T1000 (cell line): ENCODE measurements around the gene RASGEF1C.

Experiments
- DNase-seq: peaks from one replicate; lab custom pipeline; 2025; ENCODE audit warnings: mixed read lengths; lab: John Stamatoyannopoulos, UW

The RASGEF1C gene

DNA sequence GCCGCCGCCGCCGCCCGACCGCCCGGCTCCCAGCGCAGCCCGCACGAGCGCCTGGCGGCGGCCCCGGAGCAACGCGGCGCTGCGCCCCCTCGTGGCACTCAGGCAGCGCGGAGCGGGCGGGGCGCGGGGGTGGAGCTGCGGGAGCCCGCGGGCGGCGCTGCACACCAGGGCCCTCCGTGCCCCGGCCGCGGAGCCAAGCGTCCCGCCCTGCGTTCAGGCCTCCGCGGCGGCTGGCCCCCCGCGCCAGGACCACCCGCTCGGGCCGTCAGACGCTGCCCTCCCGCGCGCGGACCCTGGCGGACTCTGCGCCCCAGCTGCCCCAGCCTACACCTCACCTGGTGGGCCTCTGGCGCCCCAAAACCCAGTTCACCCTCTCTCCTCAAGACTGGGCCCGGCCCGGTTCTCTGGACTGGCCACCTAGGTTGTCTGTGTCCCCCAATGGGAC lies at the start of gene RASGEF1C:
RASGEF1C (minus strand) TSS at position 75 of the 445 bp plus-strand sequence. CDS start 71,159 bp downstream, outside the sequence.
- DNase-seq, result no peak

DNA sequence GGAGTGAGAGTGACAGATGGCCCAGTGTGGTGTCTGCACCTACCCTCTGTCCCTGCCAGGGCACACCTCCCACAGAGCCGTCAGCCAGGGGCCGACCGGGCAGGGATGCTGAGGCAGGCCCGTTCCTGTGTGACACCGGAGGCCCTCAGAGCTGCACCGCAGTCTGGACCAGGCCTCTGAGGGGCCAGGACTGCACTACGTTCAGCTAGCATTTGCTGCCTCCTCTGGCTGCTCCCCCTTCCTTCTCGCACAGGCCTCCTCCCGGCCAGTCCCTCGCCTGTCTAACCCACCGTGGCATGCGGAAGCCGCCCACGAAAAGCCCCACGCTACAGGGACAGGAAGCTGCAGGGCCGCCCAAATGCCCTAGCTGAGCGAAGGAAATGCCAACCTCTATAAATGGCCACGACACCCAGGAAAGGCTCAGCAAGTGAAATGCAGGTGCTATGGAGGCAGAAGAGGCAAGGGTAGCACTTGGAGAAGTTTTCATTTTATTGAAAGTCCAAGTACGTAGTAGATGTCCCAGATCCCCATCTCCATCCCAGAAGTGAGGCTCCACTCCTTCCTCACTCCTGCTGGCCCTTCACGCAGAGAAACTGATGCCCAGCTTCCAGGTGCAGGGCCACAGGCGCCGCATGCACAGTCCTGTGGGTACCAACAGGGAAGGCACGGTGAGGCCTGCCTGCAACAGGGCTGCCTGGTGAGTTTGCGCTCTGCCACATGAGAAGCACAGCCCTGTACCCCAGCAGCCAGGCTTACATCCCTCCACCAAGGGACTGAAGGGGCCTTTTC lies 44.2 kb upstream of the RASGEF1C start:
- no peak for DNase-seq

DNA sequence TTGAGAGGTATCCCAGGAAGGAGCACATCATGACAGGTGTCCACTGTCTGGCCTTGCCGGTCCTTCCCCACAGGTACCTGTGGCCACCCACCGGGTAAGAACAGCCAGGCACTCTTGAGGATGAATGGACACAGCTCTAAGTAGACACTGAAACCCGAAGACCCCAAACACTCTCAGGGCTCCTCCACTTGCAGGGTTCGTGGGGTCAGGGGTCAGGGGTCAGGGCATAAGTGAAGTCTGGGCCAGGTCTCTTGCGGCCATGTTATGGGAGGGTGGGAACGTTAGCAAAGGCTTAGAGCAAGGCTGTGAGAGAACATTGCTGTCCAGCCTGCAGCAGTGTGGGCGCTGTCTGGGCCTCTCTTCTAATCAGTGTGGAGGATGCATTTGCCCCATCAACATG lies 42.9 kb upstream of the RASGEF1C start:
- no peak for DNase-seq

DNA sequence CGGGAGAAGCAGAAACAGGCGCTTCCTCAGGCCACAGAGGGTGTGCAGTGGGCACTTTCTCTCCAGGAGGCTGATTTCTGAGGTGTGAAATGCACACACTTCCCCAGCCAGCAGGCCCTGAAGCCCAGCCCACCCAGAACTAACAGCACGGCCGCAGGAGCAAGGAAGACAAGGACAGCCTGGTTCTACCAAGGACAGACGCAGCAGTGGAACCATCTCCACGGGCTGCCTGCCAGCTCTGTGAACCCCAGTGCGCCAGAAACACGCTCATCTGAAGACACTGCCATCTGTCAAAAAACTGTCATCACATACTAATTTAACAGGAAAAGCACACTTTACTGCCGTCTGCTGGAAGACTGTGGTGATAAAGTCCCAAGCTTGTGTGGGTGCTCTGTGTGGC lies 42.1 kb upstream of the RASGEF1C start:
- no peak for DNase-seq

DNA sequence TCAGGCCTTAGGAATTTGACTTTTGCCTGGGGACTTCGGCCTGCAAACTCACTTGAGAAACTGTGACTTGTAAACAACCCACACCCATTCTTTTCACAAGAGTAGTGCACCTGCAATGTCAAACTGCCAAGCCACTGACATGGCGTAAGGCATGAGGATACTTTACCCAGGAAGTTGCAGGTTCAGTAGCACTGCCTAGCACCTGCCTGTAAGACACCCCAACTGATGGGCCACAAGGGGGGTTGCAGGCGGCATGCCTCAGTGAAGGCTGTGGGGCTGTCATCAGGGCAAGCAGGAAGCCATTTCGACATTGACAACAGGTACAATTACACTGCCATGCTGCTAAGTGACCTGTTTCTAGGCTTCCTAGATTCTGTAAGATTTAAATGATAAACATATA lies 41.3 kb upstream of the RASGEF1C start:
- no peak for DNase-seq

DNA sequence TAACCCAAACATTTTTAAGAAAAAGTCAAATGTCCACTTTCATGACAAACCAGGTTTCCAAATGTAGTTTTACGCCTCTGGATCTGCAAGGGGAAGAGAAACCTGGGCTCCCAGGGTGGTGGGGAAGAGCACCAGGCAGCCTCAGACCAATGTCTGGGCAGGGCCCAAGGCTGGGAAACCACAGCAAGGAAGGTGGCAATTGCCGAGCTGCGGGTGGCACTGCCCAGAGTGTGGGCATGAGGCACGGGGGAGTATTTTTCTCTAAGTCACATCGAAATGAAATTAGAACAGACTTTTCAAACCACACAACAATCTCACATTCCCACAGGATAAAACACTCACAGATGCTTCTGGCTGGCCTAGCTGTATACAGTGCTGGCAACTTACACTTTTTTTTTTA lies 32.6 kb upstream of the RASGEF1C start:
- DNase-seq, result no peak

DNA sequence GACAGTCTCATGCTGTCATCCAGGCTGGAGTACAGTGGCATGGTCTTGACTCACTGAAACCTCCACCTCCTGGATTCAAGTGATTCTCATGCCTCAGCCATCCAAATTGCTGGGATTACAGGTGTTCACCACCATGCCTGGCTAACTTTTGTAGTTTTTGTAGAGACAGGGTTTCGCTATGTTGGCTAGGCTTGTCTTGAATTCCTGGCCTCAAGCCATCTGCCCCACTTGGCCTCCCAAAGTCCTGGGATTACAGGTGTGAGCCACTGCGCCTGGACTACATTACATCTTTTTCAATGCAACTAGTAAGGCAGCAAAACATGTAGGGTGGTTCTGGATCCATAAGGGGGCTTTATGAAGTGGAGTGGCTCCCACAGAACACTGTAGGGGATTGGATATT lies 29.6 kb upstream of the RASGEF1C start:
- DNase-seq, result no peak

DNA sequence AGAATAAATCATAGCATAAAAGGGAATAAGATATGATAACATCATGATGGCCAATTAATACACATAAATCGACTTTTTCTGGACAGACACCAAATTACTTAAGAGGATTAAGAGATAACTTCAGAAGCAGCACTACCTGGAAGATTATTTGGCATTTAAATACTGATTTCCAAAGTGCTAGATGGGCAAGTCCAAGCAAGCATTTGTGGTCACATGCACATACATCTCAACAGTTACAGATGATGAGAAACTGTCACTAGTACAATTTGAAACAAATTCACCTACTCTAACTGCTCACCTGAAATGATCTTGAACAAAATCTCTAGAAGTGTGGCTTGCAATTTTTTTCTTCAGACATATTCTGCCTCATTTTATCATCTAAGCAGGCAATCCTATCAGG lies 26.8 kb upstream of the RASGEF1C start:
- no peak for DNase-seq

DNA sequence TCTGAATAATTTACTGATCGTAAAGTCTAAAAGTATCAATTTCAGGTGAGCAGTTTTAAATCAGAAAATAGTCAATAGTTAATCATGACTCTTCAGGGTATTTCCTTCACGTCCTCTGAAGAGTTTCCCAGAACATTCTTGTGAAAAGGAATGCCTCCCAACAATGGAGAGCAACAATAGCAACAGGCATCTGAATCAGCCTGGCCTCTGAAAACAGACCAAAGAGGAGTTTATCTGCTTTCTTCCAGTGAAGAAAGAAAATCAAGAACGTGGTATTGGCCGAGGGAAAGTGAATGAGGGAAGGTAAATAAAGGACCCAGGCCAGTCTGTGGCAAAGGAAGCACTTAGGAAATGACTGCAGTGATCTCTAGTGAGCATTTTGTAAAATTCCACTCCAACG lies 26.1 kb upstream of the RASGEF1C start:
- DNase-seq, result no peak

DNA sequence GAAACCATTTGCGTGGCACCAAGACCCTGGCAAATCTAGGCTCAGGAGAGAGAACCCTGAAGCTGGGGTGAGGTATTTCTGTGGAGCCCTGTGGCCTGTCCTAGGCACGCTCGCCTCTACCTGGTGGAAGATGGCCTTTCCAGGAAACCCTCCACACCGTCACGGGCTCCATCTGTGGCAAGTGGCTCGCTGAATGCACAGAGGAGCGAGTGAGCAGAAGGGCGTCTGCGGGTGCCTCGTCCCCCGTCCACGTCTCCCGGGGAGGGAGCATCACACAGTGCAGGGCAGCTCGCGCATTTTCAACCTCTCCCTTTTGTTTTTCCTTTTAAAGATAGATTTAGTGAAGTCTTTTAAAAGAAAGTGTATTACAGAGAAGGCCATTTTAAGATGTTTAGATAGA lies 25.3 kb upstream of the RASGEF1C start:
- no peak for DNase-seq

DNA sequence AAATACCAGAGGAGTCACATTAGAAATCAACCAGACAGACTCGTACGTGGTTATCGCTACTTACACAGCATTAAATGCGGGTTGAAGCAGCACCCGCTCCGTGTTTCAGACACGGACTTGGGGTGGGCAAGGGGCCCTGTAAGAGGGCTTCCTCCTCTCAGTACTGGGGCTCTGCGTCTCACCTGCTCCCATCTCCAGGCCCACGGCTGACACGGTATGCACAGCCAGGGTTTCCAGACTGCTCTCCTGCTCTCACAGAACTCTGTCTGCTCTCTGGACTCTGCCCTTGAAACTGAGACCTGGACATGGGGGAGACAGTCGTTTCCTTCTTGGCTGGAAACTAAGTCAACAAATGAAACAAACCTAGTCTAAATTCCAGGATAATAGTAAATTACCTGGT lies 24.7 kb upstream of the RASGEF1C start:
- no peak for DNase-seq

DNA sequence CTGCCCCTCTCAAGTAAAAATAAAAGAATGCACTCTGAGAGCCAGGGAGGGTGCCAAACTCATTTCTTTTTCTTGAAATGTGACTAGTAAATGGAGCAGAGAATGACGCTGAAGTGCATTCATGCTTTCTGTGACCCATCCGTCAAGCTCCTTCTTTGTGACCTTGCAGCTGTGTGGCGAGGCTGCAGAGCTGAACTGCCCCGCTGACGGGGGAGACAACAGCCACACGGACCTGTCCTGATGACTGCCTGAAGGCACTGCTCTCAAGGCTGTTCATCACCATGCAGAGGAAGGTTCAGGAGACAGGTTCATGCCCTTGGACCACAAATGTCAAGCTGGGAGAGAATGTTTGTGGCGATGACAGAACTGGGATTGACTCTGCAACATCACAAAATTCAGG lies 21.0 kb upstream of the RASGEF1C start:
- no peak for DNase-seq

DNA sequence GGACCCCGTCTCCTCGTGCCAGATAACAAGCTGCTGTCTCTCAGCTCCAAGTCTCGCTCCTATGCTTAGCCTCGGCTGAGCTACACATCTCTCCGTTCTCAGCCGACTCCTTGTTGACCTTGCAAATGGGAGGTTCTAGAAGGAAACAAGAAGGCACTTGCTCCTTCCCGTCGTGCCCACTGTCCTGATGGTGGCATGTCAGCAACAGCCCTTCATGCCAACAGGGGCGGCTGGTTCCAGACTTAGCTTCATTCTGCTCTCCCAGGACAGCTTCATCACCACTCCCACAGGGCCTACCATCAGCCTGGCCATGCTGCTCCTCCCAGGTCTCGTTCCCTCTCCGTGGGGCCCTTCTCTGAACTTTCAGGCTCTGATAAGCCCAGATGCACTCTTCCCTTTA lies 13.0 kb upstream of the RASGEF1C start:
- DNase-seq, result no peak

DNA sequence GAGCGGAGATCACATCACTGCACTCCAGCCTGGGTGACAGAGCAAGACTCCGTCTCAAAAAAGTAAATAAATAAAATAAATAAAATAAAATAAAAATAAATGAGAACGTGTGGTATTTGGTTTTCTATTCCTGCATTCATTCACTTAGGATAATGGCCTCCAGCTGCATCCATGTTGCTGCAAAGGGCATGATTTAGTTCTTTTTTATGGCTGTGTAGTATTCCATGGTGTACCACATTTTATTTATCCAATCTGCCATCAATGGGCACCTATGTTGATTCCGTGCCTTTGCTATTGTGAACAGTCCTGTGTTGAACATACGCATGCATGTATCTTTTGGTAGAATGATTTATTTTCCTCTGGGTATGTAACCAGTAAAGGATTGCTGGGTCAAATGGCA lies 8.8 kb upstream of the RASGEF1C start:
- DNase-seq, result no peak

DNA sequence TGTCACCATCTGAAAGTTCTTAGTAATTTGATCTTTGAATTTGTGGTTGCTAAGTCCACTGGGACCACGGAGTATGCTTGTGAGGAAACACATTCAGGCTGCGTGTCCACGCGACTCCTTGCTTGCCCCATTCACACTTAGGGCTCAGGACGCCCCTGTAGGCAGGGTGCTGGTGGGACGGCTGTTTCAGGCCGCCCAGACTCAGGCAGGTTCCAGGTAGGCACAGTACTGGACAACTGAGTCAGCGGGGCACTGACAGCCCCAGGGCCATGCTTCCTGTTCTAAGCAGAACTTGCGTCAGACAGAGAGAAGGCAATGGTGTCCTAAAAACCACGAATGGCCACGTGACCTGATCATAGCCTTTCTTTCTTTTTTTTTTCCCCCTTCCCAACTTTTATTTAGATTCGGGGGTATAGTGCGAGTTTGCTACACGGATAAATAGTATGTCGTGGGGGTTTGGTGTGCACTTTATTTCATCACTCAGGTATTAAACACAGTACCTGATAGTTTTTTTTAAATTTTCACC lies 7.7 kb upstream of the RASGEF1C start:
- no peak for DNase-seq

DNA sequence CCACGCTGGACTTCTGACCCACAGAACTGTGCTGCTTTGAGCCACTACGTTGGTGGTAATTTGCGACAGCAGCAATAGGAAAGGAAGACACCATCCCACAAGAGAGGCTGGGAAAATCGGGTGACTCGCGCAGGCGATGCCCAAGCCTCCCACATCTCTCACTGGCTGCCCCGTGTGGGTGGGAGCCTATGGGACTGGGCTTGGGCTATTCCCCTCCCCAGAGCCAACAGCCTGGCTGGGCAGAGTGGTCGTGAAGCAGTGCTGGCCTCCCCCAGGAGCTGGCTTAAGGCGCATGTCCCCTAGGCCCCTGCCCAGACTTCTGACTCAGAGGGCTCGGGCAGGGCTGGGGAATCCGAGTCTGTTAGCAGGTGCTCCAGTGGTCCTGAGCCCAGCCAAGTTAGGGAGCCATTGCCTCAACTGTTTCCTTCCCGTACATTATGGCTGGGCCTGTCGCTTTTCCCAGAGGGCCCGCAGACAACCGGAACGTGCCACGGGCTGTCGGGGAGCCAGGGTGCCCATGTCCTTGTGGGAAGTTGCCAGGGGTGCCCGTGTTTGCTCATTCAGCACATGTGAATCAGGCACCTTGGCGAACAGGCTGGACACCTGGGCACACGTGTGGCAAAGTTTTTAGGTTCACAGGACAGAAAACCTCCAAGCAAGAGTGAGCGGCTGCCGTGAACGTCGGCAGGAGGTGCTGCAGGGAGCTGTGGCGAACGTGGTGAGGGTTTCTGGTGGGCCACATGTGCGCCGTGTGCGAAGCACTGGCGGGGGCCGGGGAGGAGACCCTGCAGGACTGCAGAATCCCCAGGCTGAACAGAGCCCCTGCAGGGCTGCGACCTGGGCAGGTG lies 7.0 kb upstream of the RASGEF1C start:
- no peak for DNase-seq

DNA sequence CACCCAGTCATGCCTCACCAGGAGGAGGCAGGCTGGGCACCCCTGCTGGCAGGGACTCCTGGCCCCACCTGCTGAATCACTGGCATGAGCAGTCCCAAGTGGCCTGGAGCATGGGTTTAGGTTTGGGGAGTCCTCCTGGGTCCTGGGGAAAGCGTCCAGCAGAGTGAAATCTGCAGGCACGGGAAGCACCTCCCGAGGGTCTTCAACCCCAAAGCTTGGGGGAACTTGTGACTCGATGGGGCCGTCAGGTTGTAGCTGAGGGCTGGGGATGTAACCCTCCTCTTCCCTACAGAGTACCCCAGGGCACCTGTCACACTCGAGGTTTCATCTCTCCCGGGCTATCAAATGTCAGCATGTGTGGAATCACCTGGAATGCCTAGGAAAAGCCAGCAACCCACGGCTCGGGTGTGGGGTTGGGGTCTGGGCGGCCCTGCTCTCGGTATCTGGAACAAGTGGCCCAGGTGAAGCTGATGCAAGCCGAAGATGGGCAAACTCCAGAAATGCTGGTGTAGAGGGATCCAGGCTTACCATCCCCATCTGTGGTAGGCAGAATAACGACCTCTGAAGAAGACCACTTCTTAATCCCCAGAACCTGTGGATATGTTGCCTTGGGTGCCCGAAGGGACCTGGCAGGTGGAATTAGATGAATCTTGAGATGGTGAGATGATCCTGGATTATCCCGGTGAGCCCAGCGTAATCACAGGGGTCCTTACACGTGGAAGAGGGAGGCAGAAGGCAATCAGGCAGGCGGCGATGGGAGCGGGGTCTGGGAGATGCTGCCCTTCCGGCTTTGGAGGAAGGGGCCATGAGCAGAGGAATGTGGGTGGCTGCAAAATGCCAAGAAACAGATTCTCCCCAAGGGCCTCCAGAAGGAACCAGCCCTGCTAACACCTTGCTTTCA lies 6.1 kb upstream of the RASGEF1C start:
- DNase-seq, result no peak

DNA sequence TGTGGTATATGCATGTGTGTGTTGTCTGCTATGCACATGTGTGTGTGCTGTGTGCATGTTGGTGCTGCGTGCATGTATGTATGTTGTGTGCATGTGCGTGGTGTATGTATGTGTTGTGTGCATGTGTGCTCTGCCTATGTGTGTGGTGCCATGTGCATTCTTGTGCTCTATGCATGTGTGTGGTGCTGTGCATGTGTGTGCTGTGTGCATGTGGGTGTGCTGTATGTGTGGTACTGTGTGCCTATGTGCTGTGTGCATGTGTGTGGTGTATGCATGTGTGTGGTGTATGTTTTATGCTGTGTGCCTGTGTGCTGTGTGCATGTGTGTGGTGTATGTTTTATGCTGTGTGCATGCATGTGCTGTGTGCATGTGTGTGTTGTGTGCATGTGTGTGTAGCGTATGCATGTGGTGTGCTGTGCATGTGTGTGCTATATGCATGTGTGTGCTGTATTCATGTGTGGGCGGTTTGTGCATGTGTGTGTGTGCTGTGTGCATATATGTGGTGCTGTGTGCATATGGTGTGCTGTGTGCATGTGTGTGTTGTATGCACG lies 4.7 kb upstream of the RASGEF1C start:
- no peak for DNase-seq

DNA sequence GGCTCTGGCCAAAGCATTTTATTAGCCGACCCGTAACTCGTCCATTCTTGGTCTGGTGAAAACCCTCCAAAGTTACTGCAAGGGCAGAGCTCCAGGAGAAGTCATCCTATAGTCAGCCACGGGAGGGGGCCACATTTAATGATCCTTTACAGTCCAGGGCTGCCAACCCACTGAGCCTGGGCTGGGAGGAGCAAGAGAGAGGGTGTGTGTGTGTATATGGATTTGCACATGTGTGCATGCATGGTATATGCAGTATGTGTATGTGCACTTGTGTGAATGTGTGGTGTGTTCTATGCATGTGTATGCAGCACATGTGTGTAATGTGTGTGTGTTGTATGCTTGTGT lies 4.2 kb upstream of the RASGEF1C start:
- DNase-seq, result no peak

DNA sequence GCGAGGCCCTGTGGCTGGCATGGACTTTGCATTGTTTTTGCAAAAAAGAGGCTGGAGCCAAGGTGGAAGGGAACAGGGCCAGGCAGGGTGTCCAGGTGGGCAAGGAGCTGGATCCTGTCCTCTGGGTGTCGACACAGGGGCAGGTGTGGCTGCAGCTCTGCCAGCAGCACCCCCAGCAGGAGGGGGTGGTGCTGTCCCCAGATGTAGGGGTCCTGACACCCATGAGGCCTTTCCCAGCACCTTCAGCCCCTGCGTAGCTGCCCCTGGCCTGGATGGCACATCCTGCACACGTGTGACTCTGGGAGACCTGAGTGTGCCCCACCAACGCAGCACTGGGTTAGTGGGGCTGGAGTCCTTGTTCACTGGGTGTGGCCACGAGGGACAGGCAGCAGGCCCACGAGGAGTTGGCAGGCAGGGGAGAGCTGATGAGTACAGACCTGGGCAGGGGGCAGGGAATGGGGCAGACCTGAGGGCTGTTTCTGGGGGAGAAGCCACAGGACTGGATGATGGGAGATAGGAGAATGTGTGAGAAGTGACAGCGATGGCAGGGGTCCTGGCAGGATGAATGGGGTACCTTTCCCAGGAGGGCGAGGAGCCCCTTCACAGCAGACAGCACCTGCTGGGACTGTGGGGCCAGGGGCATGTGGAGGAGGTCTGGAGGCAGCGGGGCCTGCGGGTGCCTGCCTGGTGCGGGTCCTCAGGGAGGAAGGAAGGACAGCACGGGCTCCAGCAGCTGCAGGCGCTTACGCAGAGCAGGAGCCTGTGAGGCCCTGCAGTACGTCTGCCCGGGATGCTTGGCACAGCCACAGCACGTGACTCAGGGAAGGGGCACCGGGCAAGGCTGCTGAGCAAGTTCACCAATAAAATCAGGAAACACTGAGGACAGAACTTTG lies 3.6 kb upstream of the RASGEF1C start:
- no peak for DNase-seq

DNA sequence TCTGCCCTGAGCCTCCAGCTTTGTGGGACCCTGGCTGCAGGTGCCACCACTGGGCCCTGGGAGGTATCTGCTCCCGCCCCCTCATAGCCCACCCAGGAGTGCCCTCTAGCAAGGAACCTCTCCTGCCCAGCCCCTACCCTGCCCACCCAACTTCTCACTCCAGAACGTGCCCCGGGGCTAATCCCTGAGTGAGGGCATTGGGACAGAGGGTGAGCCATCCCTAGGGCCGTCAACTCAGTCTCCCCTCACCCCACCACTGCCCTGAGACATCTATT lies 2.7 kb upstream of the RASGEF1C start:
- DNase-seq, result no peak
